Subcutaneous adipose tissue (tissue), 4 donors: ENCODE measurements around the gene SLC6A1. TPM values are rescaled to one million over a fixed set of nuclear protein-coding genes. Genes with fewer than 3 reads are reported as not detected.

ENCODE experiments used
- CTCF ChIP-seq: fragments of 450-650 bp; IDR thresholded peaks from one replicate; pipeline ENCODE4 v1.5.1; 2016; ENCODE audit warnings: low read depth, mild to moderate bottlenecking, control low read depth, antibody characterized with exemption, moderate library complexity
- total RNA-seq, 4 donors: library from RNA; depleted of rRNA; stranded (reverse); fragments of >200 nt; gene quantifications; one replicate each; pipeline ENCODE4 v1.1.0, GENCODE V29; 2016

The SLC6A1 gene
- total RNA-seq, 4 donors from 2014 or later: 0.44 to 2.3 (median 0.68) TPM; not detected in 1

- TF ChIP-seq CTCF: no peak
These were observed 41.9 kb upstream of the SLC6A1 start for GRCh38 chr3:10950476-10951294.

GRCh38 chr3:10951295-10951926, 41.1 kb upstream of the SLC6A1 start:
- no peak for TF ChIP-seq CTCF

GRCh38 chr3:10952525-10952924, 40.0 kb upstream of the SLC6A1 start:
- TF ChIP-seq CTCF: no peak

- no peak for TF ChIP-seq CTCF
These were observed 37.8 kb upstream of the SLC6A1 start for GRCh38 chr3:10954740-10955139.

- TF ChIP-seq CTCF: no peak
These were observed 36.7 kb upstream of the SLC6A1 start for GRCh38 chr3:10955711-10956453.

GRCh38 chr3:10956531-10956930, 36.0 kb upstream of the SLC6A1 start:
- no peak for TF ChIP-seq CTCF

- no peak for TF ChIP-seq CTCF
These were observed 35.6 kb upstream of the SLC6A1 start for GRCh38 chr3:10956986-10957385.
